H9 (cell line): Measurements from ENCODE around the gene SP140L. TPM values are rescaled to one million over a fixed set of nuclear protein-coding genes. Genes with fewer than 3 reads are reported as not detected.
A peak's percentile ranks its signal among the peaks of the same experiment; 100 is the strongest.

Experiments
- DNase-seq: peaks from one replicate; pipeline ENCODE4 v3.0.0-alpha.2; 2017
- H2AFZ ChIP-seq: one replicate; pipeline ENCODE4 v1.6.1; 2013; ENCODE audit warnings: mild to moderate bottlenecking, low read length, control low read depth, moderate library complexity
- H2AK5ac ChIP-seq: 2 replicates; pipeline ENCODE4 v1.6.1; 2013; ENCODE audit warnings: low read length, control low read depth, mixed read lengths; ENCODE audit not compliant: insufficient read length
- H2BK120ac ChIP-seq: one replicate; pipeline ENCODE4 v1.6.1; 2013; ENCODE audit warnings: low read depth, mild to moderate bottlenecking, low read length, control low read depth, inconsistent platforms; ENCODE audit not compliant: poor library complexity, severe bottlenecking
- H2BK12ac ChIP-seq: 2 replicates; pipeline ENCODE4 v1.6.1; 2013; ENCODE audit warnings: low read length, control low read depth, mixed read lengths, low read depth; ENCODE audit not compliant: insufficient read length
- H2BK15ac ChIP-seq: 2 replicates; pipeline ENCODE4 v1.6.1; 2013; ENCODE audit warnings: low read depth, low read length, control low read depth
- H2BK20ac ChIP-seq: one replicate; pipeline ENCODE4 v1.6.1; 2013; ENCODE audit warnings: low read depth, mild to moderate bottlenecking, low read length, control low read depth, inconsistent platforms; ENCODE audit not compliant: poor library complexity, severe bottlenecking
- H2BK5ac ChIP-seq: 2 replicates; pipeline ENCODE4 v1.6.1; 2013; ENCODE audit warnings: low read length, control low read depth, mixed read lengths; ENCODE audit not compliant: insufficient read length
- H3K14ac ChIP-seq: 2 replicates; pipeline ENCODE4 v1.6.1; 2013; ENCODE audit warnings: low read length, control low read depth; ENCODE audit not compliant: insufficient read depth
- H3K18ac ChIP-seq: 2 replicates; pipeline ENCODE4 v1.6.1; 2013; ENCODE audit warnings: low read depth, mild to moderate bottlenecking, mixed read lengths, low read length, control low read depth; ENCODE audit not compliant: insufficient read length
- H3K23ac ChIP-seq: 2 replicates; pipeline ENCODE4 v1.6.1; 2013; ENCODE audit warnings: low read length, control low read depth, mixed read lengths, low read depth; ENCODE audit not compliant: insufficient read length
- H3K23me2 ChIP-seq: 2 replicates; pipeline ENCODE4 v1.6.1; 2013; ENCODE audit warnings: low read depth, mild to moderate bottlenecking, mixed read lengths, low read length, control low read depth; ENCODE audit not compliant: insufficient read length, poor library complexity, severe bottlenecking
- H3K27ac ChIP-seq: 2 replicates; pipeline ENCODE4 v1.5.1; 2013; ENCODE audit warnings: low read length, control low read depth, mixed read lengths, low read depth; ENCODE audit not compliant: insufficient read length
- H3K27me3 ChIP-seq: 2 replicates; pipeline ENCODE4 v1.6.1; 2013; ENCODE audit warnings: low read length, control low read depth, inconsistent platforms; ENCODE audit not compliant: insufficient read depth
- H3K4ac ChIP-seq: 2 replicates; pipeline ENCODE4 v1.6.1; 2013; ENCODE audit warnings: low read depth, mild to moderate bottlenecking, control low read depth, inconsistent platforms, low read length, moderate library complexity
- H3K4me1 ChIP-seq: 2 replicates; pipeline ENCODE4 v1.6.1; 2013; ENCODE audit warnings: low read length, control low read depth, inconsistent platforms; ENCODE audit not compliant: insufficient read depth
- H3K4me2 ChIP-seq: 2 replicates; pipeline ENCODE4 v1.6.1; 2013; ENCODE audit warnings: low read length, control low read depth, mixed read lengths; ENCODE audit not compliant: insufficient read length, insufficient read depth
- H3K56ac ChIP-seq: 2 replicates; pipeline ENCODE4 v1.6.1; 2013; ENCODE audit warnings: low read depth, mild to moderate bottlenecking, mixed read lengths, low read length, control low read depth; ENCODE audit not compliant: insufficient read length
- H3K79me1 ChIP-seq: 2 replicates; pipeline ENCODE4 v1.6.1; 2013; ENCODE audit warnings: low read depth, mild to moderate bottlenecking, moderate library complexity, low read length, control low read depth, inconsistent platforms; ENCODE audit not compliant: insufficient read depth, poor library complexity, severe bottlenecking
- H3K79me2 ChIP-seq: 2 replicates; pipeline ENCODE4 v1.6.1; 2013; ENCODE audit warnings: low read length, control low read depth, inconsistent platforms; ENCODE audit not compliant: insufficient read depth
- H3K9ac ChIP-seq: 2 replicates; pipeline ENCODE4 v1.6.1; 2013; ENCODE audit warnings: low read length, control low read depth, mixed read lengths; ENCODE audit not compliant: insufficient read length; ENCODE audit errors: extremely low read depth
- H3K9me3 ChIP-seq: one replicate; pipeline ENCODE4 v1.6.1; 2013; ENCODE audit warnings: low read depth, low read length, inconsistent platforms; ENCODE audit not compliant: control insufficient read depth
- H3T11ph ChIP-seq: one replicate; pipeline ENCODE4 v1.6.1; 2013; ENCODE audit warnings: mild to moderate bottlenecking, low read length, control low read depth, inconsistent platforms
- H4K20me1 ChIP-seq: one replicate; pipeline ENCODE4 v1.6.1; 2013; ENCODE audit not compliant: control insufficient read depth, insufficient read length, insufficient read depth
- H4K5ac ChIP-seq: 2 replicates; pipeline ENCODE4 v1.6.1; 2013; ENCODE audit warnings: low read depth, mild to moderate bottlenecking, mixed read lengths, low read length, control low read depth; ENCODE audit not compliant: insufficient read length
- H4K8ac ChIP-seq: replicated peaks from 2 replicates; pipeline ENCODE4 v1.6.1; 2013; ENCODE audit warnings: low read length, control low read depth, mixed read lengths, low read depth; ENCODE audit not compliant: insufficient read length
- H4K91ac ChIP-seq: 2 replicates; pipeline ENCODE4 v1.6.1; 2013; ENCODE audit warnings: low read depth, mild to moderate bottlenecking, moderate library complexity, mixed read lengths, low read length, control low read depth; ENCODE audit not compliant: insufficient read length
- H3K27ac Mint-ChIP-seq, 3 experiments: 2 replicates in 2 of 3; 3 replicates in 1 of 3; pipeline ENCODE4 v1.8.0; 2020 to 2021; ENCODE audit warnings: mixed read lengths in 3 of 3, mild to moderate bottlenecking in 1 of 3, moderate library complexity in 1 of 3
- H3K27me3 Mint-ChIP-seq: 2 replicates; pipeline ENCODE4 v1.8.0; 2021; ENCODE audit warnings: low read depth, mild to moderate bottlenecking, moderate library complexity, mixed read lengths
- H3K36me3 Mint-ChIP-seq, 3 experiments: 2 replicates in 2 of 3; 3 replicates in 1 of 3; pipeline ENCODE4 v1.8.0; 2020 to 2021; ENCODE audit warnings: low read depth in 3 of 3, mixed read lengths in 3 of 3; ENCODE audit not compliant: insufficient read depth in 1 of 3
- H3K4me1 Mint-ChIP-seq, 2 experiments: 2 replicates each; pipeline ENCODE4 v1.8.0; 2020; ENCODE audit warnings: mixed read lengths in 2 of 2
- H3K4me3 Mint-ChIP-seq, 2 experiments: 2 replicates in 1 of 2; 3 replicates in 1 of 2; pipeline ENCODE4 v1.8.0; 2020 to 2021; ENCODE audit warnings: mild to moderate bottlenecking in 2 of 2, mixed read lengths in 2 of 2, moderate library complexity in 1 of 2
- H3K9me3 Mint-ChIP-seq, 2 experiments: 2 replicates in 1 of 2; 3 replicates in 1 of 2; pipeline ENCODE4 v1.8.0; 2020; ENCODE audit warnings: mild to moderate bottlenecking in 2 of 2, mixed read lengths in 2 of 2, moderate library complexity in 1 of 2
- CTCF ChIP-seq: fragments of 200-600 bp; sonication (generic); conservative IDR thresholded peaks from 3 replicates; pipeline ENCODE4 v1.8.0; 2021; ENCODE audit warnings: antibody characterized with exemption, mild to moderate bottlenecking
- WGBS: extraction: QIAGEN DNeasy Blood & Tissue Kit; methylation state at CpG from one replicate; pipeline ENCODE4 v1.1.7; 2013; ENCODE audit warnings: missing lambda C conversion rate, low lambda C conversion rate, mixed read lengths; ENCODE audit not compliant: insufficient read length; ENCODE audit errors: extremely low coverage; 5-methylcytosine and 5-hydroxymethylcytosine counted together
- total RNA-seq: library from RNA; stranded (reverse); gene quantifications from 2 replicates; pipeline ENCODE4 v1.2.1, GENCODE V29; 2021

Gene SP140L
- total RNA-seq, 1 experiment from 2014 or later: 1.3 TPM

DNA sequence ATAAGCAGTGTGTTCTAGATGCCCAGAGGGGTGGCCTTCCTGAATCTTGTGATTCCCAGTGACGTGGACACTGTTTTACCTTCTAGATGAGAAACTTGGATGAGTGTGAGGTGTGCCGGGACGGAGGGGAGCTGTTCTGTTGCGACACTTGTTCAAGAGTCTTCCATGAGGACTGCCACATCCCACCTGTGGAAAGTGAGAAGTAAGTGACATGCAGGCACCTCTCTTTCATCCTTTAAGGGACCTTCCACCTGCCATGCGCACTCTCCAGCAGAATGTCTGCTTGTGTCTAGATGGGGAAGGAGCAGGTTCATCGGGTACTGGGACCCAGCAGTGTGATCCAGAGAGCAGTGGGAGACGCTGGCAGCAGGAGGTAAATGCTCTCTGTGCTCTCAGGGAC is 73.0 kb downstream of the SP140L start:
- Histone ChIP-seq H4K91ac (no peak overlapping the region), H2BK20ac (no peak overlapping the region), H3K79me1 (no peaks in the 10 kb centered on the region), H3K27ac (no peak overlapping the region), H3K9me3 (no peaks in the 10 kb centered on the region), H2AFZ (no peak overlapping the region), H2AK5ac (no peak overlapping the region), H3K4ac (no peak overlapping the region), H3K9ac (no peak overlapping the region), H3K56ac (no peak overlapping the region), H3K4me1 (no peaks in the 10 kb centered on the region), H2BK15ac (no peak overlapping the region), H4K20me1 (no peaks in the 10 kb centered on the region), H2BK5ac (no peak overlapping the region), H3K79me2 (no peaks in the 10 kb centered on the region), H3K27me3 (no peaks in the 10 kb centered on the region), H4K5ac (no peak overlapping the region), H3K23me2 (no peaks in the 10 kb centered on the region), H3K23ac (no peak overlapping the region), H2BK120ac (no peak overlapping the region), H2BK12ac (no peak overlapping the region), H3T11ph (no peak overlapping the region), H3K18ac (no peak overlapping the region), H4K8ac (no peak overlapping the region), H3K4me2 (no peak overlapping the region), H3K14ac (no peak overlapping the region)
- no peak overlapping the region for H3K4me3 Mint-ChIP-seq
- H3K27me3 Mint-ChIP-seq: no peaks in the 10 kb centered on the region; the same call in 1 of the 2 replicates
- peaks cover 6% of the 10 kb centered on the region in 2 experiments for H3K4me1 Mint-ChIP-seq
- no CpG with 5 or more reads among the region's 7 CpGs for WGBS
- TF ChIP-seq CTCF: no peak
- H3K27ac Mint-ChIP-seq: peak overlapping the region in 1 of 3 experiments; percentile 91; a peak in 1 of 7 replicates
- DNase-seq: no peak
- no peaks in the 10 kb centered on the region; a peak in 1 of 7 replicates for H3K36me3 Mint-ChIP-seq
- peaks cover 12 to 16% of the 10 kb centered on the region in 2 experiments; a peak in 3 of 5 replicates for H3K9me3 Mint-ChIP-seq
